Pancreas (tissue), 10 donors: ENCODE results near the gene NXPE4. TPM values are rescaled to one million over a fixed set of nuclear protein-coding genes. Genes with fewer than 3 reads are reported as not detected.
A peak's percentile ranks its signal among the peaks of the same experiment; 100 is the strongest.

ENCODE experiments used
- ATAC-seq, 4 donors: fragments of 200-7000 bp; cut with Tn5 transposase; one replicate each; pipeline versions ENCODE4 v1.8.0 to v1.9.1; 2020; ENCODE audit warnings: mild to moderate bottlenecking in 4 of 4, moderate library complexity in 4 of 4
- DNase-seq, 6 donors: peaks; one replicate each; pipeline ENCODE4 v3.0.0-alpha.2; 2020
- FAIRE-seq: peaks from 2 replicates; lab custom pipeline; 2012; peaks lifted over from hg19 to GRCh38; lab: Jason Lieb, UNC
- H3K27ac ChIP-seq, 4 donors: fragments of 200-600 bp; sonication (generic); 1 replicate in 3 of 4; 2 replicates in 1 of 4; pipeline versions ENCODE4 v1.5.0 to v1.8.0; 2020
- H3K27me3 ChIP-seq, 4 donors: fragments of 200-600 bp; one replicate each; pipeline ENCODE4 v1.8.0; 2021
- H3K36me3 ChIP-seq, 3 donors: fragments of 200-600 bp; sonication (generic) in 1 of 3; one replicate each; pipeline versions ENCODE4 v1.5.0 to v1.8.0; 2020 to 2021
- H3K4me1 ChIP-seq, 3 donors: fragments of 200-600 bp; one replicate each; pipeline ENCODE4 v1.8.0; 2021
- H3K4me3 ChIP-seq, 4 donors: fragments of 200-600 bp; sonication (generic) in 2 of 4; one replicate each; pipeline versions ENCODE4 v1.5.0 to v1.8.0; 2020 to 2021
- H3K9me3 ChIP-seq, 4 donors: fragments of 200-600 bp; one replicate each; pipeline ENCODE4 v1.8.0; 2021
- CTCF ChIP-seq, 4 donors: fragments of 200-600 bp; sonication (generic) in 3 of 4; IDR thresholded peaks; one replicate each; pipeline versions ENCODE4 v1.5.0 to v1.8.0; 2021; ENCODE audit warnings: antibody characterized with exemption in 4 of 4
- WGBS, 2 donors: extraction: QIAGEN DNeasy Blood & Tissue Kit; methylation state at CpG; one replicate each; pipeline ENCODE4 v1.1.7; 2013; 5-methylcytosine and 5-hydroxymethylcytosine counted together
- intact Hi-C, 3 donors: fragments of 100-400 bp; cut with DNase I; formaldehyde crosslinking; loops; one replicate each; pipeline versions ENCODE4 v1.11.1 to v1.14.2; 2022
- polyA plus RNA-seq, 2 donors: library from polyadenylated mRNA; stranded (reverse); fragments of 200-250 nt; gene quantifications; one replicate each; pipeline ENCODE4 v1.2.3, GENCODE V29; 2013
- total RNA-seq, 6 donors: library from RNA; stranded (reverse); fragmentation: NEBNext Ultra II Directional in 4 of 6; extraction: Animal tissue kit (Norgen Biotek cat#: 25700) in 4 of 6; gene quantifications; one replicate each; pipeline versions ENCODE4 v1.2.1 to v1.2.4, GENCODE V29; 2021 to 2023
- donor health status: healthy with polysubstance abuse.
- donor health status: DM: no; HTN: no; CAD: no; lungs with moderate emphysema.
- donor health status: DM: no; HTN: no; CAD: no.
- donor health status: control.
- donor health status: control.
- donor health status: Bipolar disorder and iron deficiency.
- donor health status: DM: yes; HTN: yes; CAD: no.
- donor health status: DM: no; HTN: no; CAD: no.
- donor health status: DM: no; HTN: no; CAD: no.
- donor health status: DM: yes; HTN: yes; CAD: no.

The NXPE4 gene
- total and polyA plus RNA-seq, 8 donors: not detected

- 39 to 48% methylated on average over 1 of the region's 1 CpG for WGBS, 2 donors
- no peaks in the 10 kb centered on the region for H3K4me1 ChIP-seq
- H3K27me3 ChIP-seq: no peaks in the 10 kb centered on the region
- FAIRE-seq (peak; percentile 13), DNase-seq (no peak), ATAC-seq (no peak)
- no peak overlapping the region for H3K27ac ChIP-seq
- TF ChIP-seq CTCF (IDR thresholded peaks at IDR 0.05): no peak
- H3K4me3 ChIP-seq: no peak overlapping the region
- no peaks in the 10 kb centered on the region for H3K9me3 ChIP-seq
- intact Hi-C loops: no loop called here
- H3K36me3 ChIP-seq: no peaks in the 10 kb centered on the region
These were observed 761 bp upstream of the NXPE4 start for GRCh38 chr11:114596175-114596919.

- FAIRE-seq: no peak
- TF ChIP-seq CTCF (IDR thresholded peaks at IDR 0.05): no peak
- Histone ChIP-seq H3K4me1 (no peaks in the 10 kb centered on the region), H3K4me3 (no peak overlapping the region), H3K27me3 (no peaks in the 10 kb centered on the region), H3K9me3 (no peaks in the 10 kb centered on the region), H3K36me3 (no peaks in the 10 kb centered on the region), H3K27ac (no peak overlapping the region)
- ATAC-seq: no peak
- WGBS, 2 donors: 54 to 61% methylated on average over 3 of the region's 3 CpGs
- intact Hi-C loops: no loop called here
- DNase-seq: no peak
These were observed 883 bp downstream of the NXPE4 start for GRCh38 chr11:114594703-114595102.

- no peak for TF ChIP-seq CTCF (IDR thresholded peaks at IDR 0.05)
- DNase-seq (no peak), ATAC-seq (no peak), FAIRE-seq (no peak)
- Histone ChIP-seq H3K27me3 (no peaks in the 10 kb centered on the region), H3K9me3 (peaks cover 0 to 3% (median 0%) of the 10 kb centered on the region in 4 donors), H3K4me1 (no peaks in the 10 kb centered on the region), H3K27ac (no peak overlapping the region), H3K4me3 (no peak overlapping the region), H3K36me3 (no peaks in the 10 kb centered on the region)
- 67 to 78% methylated on average over 3 of the region's 3 CpGs for WGBS, 2 donors
- intact Hi-C loops: no loop called here
These were observed 8.1 kb downstream of the NXPE4 start for GRCh38 chr11:114587398-114587953.

- Histone ChIP-seq H3K9me3 (peaks cover 0 to 3% (median 0%) of the 10 kb centered on the region in 4 donors), H3K4me1 (no peaks in the 10 kb centered on the region), H3K27ac (no peak overlapping the region), H3K4me3 (no peak overlapping the region), H3K36me3 (no peaks in the 10 kb centered on the region), H3K27me3 (no peaks in the 10 kb centered on the region)
- intact Hi-C loops: no loop called here
- TF ChIP-seq CTCF (IDR thresholded peaks at IDR 0.05): no peak
- ATAC-seq (no peak), FAIRE-seq (no peak), DNase-seq (no peak)
- 79 to 83% methylated on average over 5 of the region's 5 CpGs for WGBS, 2 donors
These were observed 8.8 kb downstream of the NXPE4 start for GRCh38 chr11:114586797-114587196.

- FAIRE-seq (no peak), ATAC-seq (no peak)
- no peaks in the 10 kb centered on the region for H3K9me3 ChIP-seq
These were observed 23.9 kb downstream of the NXPE4 start for GRCh38 chr11:114571712-114572111.

More at GRCh38 chr11:114571712-114572111, 23.9 kb downstream of the NXPE4 start:
- no peaks in the 10 kb centered on the region for H3K4me1 ChIP-seq
- H3K27ac ChIP-seq: no peak overlapping the region
- no peak overlapping the region for H3K4me3 ChIP-seq
- no peak for TF ChIP-seq CTCF (IDR thresholded peaks at IDR 0.05)
- H3K27me3 ChIP-seq: no peaks in the 10 kb centered on the region
- no peak for DNase-seq
- intact Hi-C loops: no loop called here
- H3K36me3 ChIP-seq: no peaks in the 10 kb centered on the region
- 15 to 36% methylated on average over 1 of the region's 1 CpG for WGBS, 2 donors
